SK-N-SH treated with all-trans-retinoic acid at 6 μM for 48 hours (cell line): ENCODE results near the gene RPL12.

Source experiments
- ATAC-seq: fragments of 200-7000 bp; cut with Tn5 transposase; 3 replicates; pipeline ENCODE4 v1.9.1; 2020; ENCODE audit warnings: mild to moderate bottlenecking, moderate library complexity
- ARNTL ChIP-seq: fragments of 450-650 bp; formaldehyde crosslinking; IDR thresholded peaks from 2 replicates; pipeline ENCODE4 v1.5.0; 2020; ENCODE audit warnings: low read depth, mild to moderate bottlenecking, moderate library complexity, borderline replicate concordance
- BACH2 ChIP-seq: fragments of 250-450 bp; sonication (Bioruptor Pico); IDR thresholded peaks from 2 replicates; pipeline ENCODE4 v1.9.0; 2021; ENCODE audit warnings: mild to moderate bottlenecking, borderline replicate concordance
- CSDC2 ChIP-seq: fragments of 250-450 bp; sonication (Bioruptor Pico); IDR thresholded peaks from 2 replicates; pipeline ENCODE4 v1.5.0; 2020; ENCODE audit warnings: mild to moderate bottlenecking, moderate library complexity
- ESRRG ChIP-seq: fragments of 250-450 bp; sonication (Bioruptor Pico); IDR thresholded peaks from 2 replicates; pipeline ENCODE4 v1.6.1; 2021; ENCODE audit warnings: mild to moderate bottlenecking
- GLIS3 ChIP-seq: fragments of 250-450 bp; sonication (Bioruptor Pico); IDR thresholded peaks from 2 replicates; pipeline ENCODE4 v1.5.0; 2020; ENCODE audit warnings: mild to moderate bottlenecking, moderate library complexity
- ISL1 ChIP-seq: fragments of 250-450 bp; sonication (Bioruptor Pico); IDR thresholded peaks from 2 replicates; pipeline ENCODE4 v2.1.2; 2022; ENCODE audit warnings: mild to moderate bottlenecking, moderate library complexity
- PPARA ChIP-seq: fragments of 250-450 bp; sonication (Bioruptor Pico); IDR thresholded peaks from 2 replicates; pipeline ENCODE4 v1.5.0; 2020; ENCODE audit warnings: mild to moderate bottlenecking, borderline replicate concordance
- RARB ChIP-seq: fragments of 250-450 bp; sonication (Bioruptor Pico); IDR thresholded peaks from 2 replicates; pipeline ENCODE4 v1.8.0; 2021; ENCODE audit warnings: mild to moderate bottlenecking, moderate library complexity
- SNAI2 ChIP-seq: fragments of 250-450 bp; sonication (Bioruptor Pico); IDR thresholded peaks from 2 replicates; pipeline ENCODE4 v1.5.0; 2020; ENCODE audit warnings: mild to moderate bottlenecking, moderate library complexity
- TCF4 ChIP-seq: fragments of 250-450 bp; sonication (Bioruptor Pico); IDR thresholded peaks from 2 replicates; pipeline ENCODE4 v1.8.0; 2021; ENCODE audit warnings: mild to moderate bottlenecking, moderate library complexity, borderline replicate concordance
- TOX ChIP-seq: fragments of 250-450 bp; sonication (Bioruptor Pico); IDR thresholded peaks from 2 replicates; pipeline ENCODE4 v1.8.0; 2021; ENCODE audit warnings: mild to moderate bottlenecking, moderate library complexity, borderline replicate concordance
- ZFP3 ChIP-seq: fragments of 250-450 bp; sonication (Bioruptor Pico); IDR thresholded peaks from 2 replicates; pipeline ENCODE4 v1.5.0; 2020; ENCODE audit warnings: mild to moderate bottlenecking, moderate library complexity
- ZFP30 ChIP-seq: fragments of 450-650 bp; formaldehyde crosslinking; IDR thresholded peaks from 2 replicates; pipeline ENCODE4 v1.5.0; 2022; ENCODE audit warnings: mild to moderate bottlenecking, moderate library complexity
- ZNF565 ChIP-seq: fragments of 450-650 bp; formaldehyde crosslinking; conservative IDR thresholded peaks from 2 replicates; pipeline ENCODE4 v1.5.0; 2020; ENCODE audit warnings: low read depth, mild to moderate bottlenecking, moderate library complexity
- ZNF70 ChIP-seq: fragments of 450-650 bp; formaldehyde crosslinking; IDR thresholded peaks from 2 replicates; pipeline ENCODE4 v1.5.0; 2020; ENCODE audit warnings: mild to moderate bottlenecking, moderate library complexity
- ZNF8 ChIP-seq: fragments of 450-650 bp; formaldehyde crosslinking; IDR thresholded peaks from 2 replicates; pipeline ENCODE4 v1.5.0; 2020; ENCODE audit warnings: mild to moderate bottlenecking, moderate library complexity
- TF ChIP-seq, protein P1 (sequence below): fragments of 250-450 bp; sonication (Bioruptor Pico); IDR thresholded peaks from 2 replicates; pipeline ENCODE4 v1.8.0; 2020; ENCODE audit warnings: mild to moderate bottlenecking, moderate library complexity, borderline replicate concordance
- TF ChIP-seq, protein P2 (sequence below): fragments of 250-450 bp; sonication (Bioruptor Pico); IDR thresholded peaks from 2 replicates; pipeline ENCODE4 v1.5.0; 2020; ENCODE audit warnings: mild to moderate bottlenecking, moderate library complexity
- TF ChIP-seq, protein P3 (sequence below): fragments of 250-450 bp; sonication (Bioruptor Pico); IDR thresholded peaks from 2 replicates; pipeline ENCODE4 v1.5.1; 2020; ENCODE audit warnings: low read depth, mild to moderate bottlenecking, moderate library complexity
- TF ChIP-seq, protein P4 (sequence below): fragments of 250-450 bp; sonication (Bioruptor Pico); IDR thresholded peaks from 2 replicates; pipeline ENCODE4 v1.5.1; 2021; ENCODE audit warnings: mild to moderate bottlenecking, moderate library complexity
- TF ChIP-seq, protein P5 (sequence below): fragments of 250-450 bp; sonication (Bioruptor Pico); IDR thresholded peaks from 2 replicates; pipeline ENCODE4 v1.8.0; 2021; ENCODE audit warnings: low read depth, mild to moderate bottlenecking, moderate library complexity, borderline replicate concordance

The RPL12 gene

DNA sequence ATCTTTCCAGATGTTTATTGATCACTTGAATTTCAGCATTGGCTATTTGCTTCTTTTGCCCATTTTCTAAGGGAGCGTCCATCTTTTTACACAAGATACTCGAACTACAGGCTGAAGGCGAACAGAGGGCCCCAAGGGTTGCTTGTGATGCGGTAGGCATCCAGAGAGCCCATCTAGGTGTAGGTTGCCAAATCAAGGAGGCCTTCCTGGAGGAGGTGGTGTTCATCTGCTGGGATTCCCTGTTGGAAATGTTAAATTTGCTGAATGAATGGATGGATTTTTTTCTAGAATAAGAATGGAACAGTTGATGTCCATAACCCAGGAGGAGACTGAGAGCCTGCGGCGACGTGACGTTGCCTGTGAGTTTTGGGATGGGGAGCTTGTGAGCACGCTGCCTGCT, 31.5 kb upstream of the RPL12 start (continued):
- TF ChIP-seq, protein P1, sequence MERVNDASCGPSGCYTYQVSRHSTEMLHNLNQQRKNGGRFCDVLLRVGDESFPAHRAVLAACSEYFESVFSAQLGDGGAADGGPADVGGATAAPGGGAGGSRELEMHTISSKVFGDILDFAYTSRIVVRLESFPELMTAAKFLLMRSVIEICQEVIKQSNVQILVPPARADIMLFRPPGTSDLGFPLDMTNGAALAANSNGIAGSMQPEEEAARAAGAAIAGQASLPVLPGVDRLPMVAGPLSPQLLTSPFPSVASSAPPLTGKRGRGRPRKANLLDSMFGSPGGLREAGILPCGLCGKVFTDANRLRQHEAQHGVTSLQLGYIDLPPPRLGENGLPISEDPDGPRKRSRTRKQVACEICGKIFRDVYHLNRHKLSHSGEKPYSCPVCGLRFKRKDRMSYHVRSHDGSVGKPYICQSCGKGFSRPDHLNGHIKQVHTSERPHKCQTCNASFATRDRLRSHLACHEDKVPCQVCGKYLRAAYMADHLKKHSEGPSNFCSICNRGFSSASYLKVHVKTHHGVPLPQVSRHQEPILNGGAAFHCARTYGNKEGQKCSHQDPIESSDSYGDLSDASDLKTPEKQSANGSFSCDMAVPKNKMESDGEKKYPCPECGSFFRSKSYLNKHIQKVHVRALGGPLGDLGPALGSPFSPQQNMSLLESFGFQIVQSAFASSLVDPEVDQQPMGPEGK (CRISPR knock-in tag) = no peak
- TF ChIP-seq ISL1 (CRISPR knock-in tag) = no peak
- no peak for TF ChIP-seq ZNF565 (CRISPR knock-in tag)
- no peak for TF ChIP-seq CSDC2 (CRISPR knock-in tag)

DNA sequence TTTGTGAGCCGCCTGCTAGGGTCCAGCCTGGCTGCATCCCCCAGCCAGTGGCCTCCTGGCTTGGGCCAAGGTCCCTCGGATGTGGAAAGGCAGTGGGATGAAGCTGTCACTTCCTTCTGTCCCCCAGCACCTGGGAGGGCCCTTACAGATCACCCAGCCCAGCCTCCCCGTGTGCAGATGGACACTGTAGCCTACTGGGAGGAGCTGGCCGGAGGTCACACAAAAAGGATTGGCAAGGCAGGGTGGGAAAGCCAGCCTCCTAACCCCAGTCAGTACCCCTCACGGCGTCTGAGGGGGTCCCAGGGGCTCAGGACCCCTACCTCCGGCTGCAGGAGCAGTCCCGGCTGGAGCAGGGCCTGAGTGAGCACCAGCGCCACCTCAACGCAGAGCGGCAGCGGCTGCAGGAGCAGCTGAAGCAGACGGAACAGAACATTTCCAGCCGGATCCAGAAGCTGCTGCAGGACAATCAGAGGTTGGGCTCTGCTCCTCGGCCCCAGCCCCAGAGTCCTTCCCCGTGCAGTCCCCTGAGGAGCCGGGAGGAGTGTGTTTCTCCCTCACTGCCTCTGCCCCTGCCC, 28.4 kb upstream of the RPL12 start:
- TF ChIP-seq ZFP3 (CRISPR knock-in tag) (no peak), ZNF565 (CRISPR knock-in tag) (no peak), TOX (CRISPR knock-in tag) (no peak), ZFP30 (CRISPR knock-in tag) (no peak), SNAI2 (no peak), RARB (CRISPR knock-in tag) (no peak), TCF4 (no peak), ARNTL (no peak), GLIS3 (CRISPR knock-in tag) (no peak), PPARA (no peak), ESRRG (CRISPR knock-in tag) (no peak), CSDC2 (CRISPR knock-in tag) (no peak), ZNF8 (CRISPR knock-in tag) (no peak), ZNF70 (CRISPR knock-in tag) (no peak), BACH2 (CRISPR knock-in tag) (no peak)
- TF ChIP-seq, protein P2, sequence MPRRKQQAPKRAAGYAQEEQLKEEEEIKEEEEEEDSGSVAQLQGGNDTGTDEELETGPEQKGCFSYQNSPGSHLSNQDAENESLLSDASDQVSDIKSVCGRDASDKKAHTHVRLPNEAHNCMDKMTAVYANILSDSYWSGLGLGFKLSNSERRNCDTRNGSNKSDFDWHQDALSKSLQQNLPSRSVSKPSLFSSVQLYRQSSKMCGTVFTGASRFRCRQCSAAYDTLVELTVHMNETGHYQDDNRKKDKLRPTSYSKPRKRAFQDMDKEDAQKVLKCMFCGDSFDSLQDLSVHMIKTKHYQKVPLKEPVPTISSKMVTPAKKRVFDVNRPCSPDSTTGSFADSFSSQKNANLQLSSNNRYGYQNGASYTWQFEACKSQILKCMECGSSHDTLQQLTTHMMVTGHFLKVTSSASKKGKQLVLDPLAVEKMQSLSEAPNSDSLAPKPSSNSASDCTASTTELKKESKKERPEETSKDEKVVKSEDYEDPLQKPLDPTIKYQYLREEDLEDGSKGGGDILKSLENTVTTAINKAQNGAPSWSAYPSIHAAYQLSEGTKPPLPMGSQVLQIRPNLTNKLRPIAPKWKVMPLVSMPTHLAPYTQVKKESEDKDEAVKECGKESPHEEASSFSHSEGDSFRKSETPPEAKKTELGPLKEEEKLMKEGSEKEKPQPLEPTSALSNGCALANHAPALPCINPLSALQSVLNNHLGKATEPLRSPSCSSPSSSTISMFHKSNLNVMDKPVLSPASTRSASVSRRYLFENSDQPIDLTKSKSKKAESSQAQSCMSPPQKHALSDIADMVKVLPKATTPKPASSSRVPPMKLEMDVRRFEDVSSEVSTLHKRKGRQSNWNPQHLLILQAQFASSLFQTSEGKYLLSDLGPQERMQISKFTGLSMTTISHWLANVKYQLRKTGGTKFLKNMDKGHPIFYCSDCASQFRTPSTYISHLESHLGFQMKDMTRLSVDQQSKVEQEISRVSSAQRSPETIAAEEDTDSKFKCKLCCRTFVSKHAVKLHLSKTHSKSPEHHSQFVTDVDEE (CRISPR knock-in tag) = no peak
- TF ChIP-seq, protein P1 (CRISPR knock-in tag) = no peak
- TF ChIP-seq, protein P3, sequence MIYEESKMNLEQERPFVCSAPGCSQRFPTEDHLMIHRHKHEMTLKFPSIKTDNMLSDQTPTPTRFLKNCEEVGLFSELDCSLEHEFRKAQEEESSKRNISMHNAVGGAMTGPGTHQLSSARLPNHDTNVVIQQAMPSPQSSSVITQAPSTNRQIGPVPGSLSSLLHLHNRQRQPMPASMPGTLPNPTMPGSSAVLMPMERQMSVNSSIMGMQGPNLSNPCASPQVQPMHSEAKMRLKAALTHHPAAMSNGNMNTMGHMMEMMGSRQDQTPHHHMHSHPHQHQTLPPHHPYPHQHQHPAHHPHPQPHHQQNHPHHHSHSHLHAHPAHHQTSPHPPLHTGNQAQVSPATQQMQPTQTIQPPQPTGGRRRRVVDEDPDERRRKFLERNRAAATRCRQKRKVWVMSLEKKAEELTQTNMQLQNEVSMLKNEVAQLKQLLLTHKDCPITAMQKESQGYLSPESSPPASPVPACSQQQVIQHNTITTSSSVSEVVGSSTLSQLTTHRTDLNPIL (CRISPR knock-in tag) = no peak
- TF ChIP-seq, protein P4, sequence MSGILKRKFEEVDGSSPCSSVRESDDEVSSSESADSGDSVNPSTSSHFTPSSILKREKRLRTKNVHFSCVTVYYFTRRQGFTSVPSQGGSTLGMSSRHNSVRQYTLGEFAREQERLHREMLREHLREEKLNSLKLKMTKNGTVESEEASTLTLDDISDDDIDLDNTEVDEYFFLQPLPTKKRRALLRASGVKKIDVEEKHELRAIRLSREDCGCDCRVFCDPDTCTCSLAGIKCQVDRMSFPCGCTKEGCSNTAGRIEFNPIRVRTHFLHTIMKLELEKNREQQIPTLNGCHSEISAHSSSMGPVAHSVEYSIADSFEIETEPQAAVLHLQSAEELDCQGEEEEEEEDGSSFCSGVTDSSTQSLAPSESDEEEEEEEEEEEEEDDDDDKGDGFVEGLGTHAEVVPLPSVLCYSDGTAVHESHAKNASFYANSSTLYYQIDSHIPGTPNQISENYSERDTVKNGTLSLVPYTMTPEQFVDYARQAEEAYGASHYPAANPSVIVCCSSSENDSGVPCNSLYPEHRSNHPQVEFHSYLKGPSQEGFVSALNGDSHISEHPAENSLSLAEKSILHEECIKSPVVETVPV (CRISPR knock-in tag) = no peak
- TF ChIP-seq, protein P5, sequence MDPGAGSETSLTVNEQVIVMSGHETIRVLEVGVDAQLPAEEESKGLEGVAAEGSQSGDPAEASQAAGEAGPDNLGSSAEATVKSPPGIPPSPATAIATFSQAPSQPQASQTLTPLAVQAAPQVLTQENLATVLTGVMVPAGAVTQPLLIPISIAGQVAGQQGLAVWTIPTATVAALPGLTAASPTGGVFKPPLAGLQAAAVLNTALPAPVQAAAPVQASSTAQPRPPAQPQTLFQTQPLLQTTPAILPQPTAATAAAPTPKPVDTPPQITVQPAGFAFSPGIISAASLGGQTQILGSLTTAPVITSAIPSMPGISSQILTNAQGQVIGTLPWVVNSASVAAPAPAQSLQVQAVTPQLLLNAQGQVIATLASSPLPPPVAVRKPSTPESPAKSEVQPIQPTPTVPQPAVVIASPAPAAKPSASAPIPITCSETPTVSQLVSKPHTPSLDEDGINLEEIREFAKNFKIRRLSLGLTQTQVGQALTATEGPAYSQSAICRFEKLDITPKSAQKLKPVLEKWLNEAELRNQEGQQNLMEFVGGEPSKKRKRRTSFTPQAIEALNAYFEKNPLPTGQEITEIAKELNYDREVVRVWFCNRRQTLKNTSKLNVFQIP (CRISPR knock-in tag) = no peak
- TF ChIP-seq, all 23 proteins: peak for 0
- no peak; the same call in 2 of the 3 replicates for ATAC-seq
